Choroid plexus epithelial cell (primary cell): Measurements from ENCODE around the gene KCNJ11.

Experiments used
- DNase-seq: peaks from one replicate; pipeline ENCODE4 v3.0.0-alpha.2; 2010; ENCODE audit warnings: low read depth
- H3K4me3 ChIP-seq: 2 replicates; pipeline ENCODE4 v1.5.1; 2011; ENCODE audit warnings: low read depth, mild to moderate bottlenecking, control low read depth, low read length, moderate library complexity
- TF ChIP-seq, protein P1 (sequence below): conservative IDR thresholded peaks from 2 replicates; pipeline ENCODE4 v1.5.1; 2011; ENCODE audit warnings: low read depth, mild to moderate bottlenecking, control low read depth, inconsistent platforms, low read length, moderate library complexity

The KCNJ11 gene

DNA sequence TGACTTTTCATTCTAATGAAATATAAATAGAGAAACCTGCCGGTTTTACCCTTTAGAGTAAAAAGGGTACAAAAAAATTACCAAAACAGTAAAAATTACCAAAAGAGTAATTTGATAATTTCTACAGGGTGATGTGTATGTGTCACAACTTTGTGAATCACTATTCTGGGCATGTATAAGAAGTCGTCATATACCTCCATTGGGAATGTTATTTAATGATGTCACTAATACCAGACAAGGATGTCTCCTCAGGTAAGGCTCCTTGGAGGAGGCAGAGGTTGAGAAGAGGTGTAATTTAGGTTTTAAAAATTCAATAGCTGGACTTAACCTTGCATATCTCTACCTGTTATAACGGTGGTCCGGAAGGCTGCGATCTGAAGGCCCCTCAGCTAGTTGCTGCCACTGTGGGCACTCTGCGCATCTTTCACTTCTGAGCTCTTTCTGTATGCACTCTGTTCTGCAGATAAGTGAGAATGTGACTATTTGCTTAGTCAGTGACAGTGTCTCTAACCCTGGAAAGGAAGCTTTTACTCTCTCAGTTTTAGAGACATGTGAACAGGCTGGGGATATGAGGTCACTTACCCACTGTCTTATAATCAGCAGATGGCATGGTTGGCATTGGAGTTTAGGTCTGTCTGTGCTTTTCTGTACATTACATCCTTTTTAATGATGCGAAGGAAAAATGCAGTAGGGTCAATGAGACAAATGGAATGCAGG, 37.8 kb downstream of the KCNJ11 start:
- H3K4me3 ChIP-seq = no peak overlapping the region
- TF ChIP-seq, protein P1, sequence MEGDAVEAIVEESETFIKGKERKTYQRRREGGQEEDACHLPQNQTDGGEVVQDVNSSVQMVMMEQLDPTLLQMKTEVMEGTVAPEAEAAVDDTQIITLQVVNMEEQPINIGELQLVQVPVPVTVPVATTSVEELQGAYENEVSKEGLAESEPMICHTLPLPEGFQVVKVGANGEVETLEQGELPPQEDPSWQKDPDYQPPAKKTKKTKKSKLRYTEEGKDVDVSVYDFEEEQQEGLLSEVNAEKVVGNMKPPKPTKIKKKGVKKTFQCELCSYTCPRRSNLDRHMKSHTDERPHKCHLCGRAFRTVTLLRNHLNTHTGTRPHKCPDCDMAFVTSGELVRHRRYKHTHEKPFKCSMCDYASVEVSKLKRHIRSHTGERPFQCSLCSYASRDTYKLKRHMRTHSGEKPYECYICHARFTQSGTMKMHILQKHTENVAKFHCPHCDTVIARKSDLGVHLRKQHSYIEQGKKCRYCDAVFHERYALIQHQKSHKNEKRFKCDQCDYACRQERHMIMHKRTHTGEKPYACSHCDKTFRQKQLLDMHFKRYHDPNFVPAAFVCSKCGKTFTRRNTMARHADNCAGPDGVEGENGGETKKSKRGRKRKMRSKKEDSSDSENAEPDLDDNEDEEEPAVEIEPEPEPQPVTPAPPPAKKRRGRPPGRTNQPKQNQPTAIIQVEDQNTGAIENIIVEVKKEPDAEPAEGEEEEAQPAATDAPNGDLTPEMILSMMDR = no peak
- DNase-seq = no peak

DNA sequence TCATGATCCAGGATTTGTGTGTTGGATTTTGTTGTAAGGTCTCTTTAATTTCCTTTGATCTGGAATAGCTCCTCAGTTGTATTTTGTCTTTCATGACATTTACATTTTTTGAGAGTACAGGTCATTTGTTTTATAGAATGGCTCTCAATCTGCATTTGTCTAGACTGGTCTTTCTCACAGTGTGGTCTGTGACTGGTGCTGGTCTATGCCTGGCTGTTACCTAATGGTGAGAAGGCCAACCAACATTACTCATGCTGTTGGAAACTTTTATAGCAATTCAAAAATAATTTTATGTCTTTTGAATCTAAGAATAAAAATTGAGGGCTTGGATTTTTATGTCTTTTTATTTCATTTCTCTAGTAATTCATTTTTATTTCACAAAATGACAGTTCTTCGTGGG, 40.8 kb downstream of the KCNJ11 start:
- TF ChIP-seq, protein P1 = no peak

DNA sequence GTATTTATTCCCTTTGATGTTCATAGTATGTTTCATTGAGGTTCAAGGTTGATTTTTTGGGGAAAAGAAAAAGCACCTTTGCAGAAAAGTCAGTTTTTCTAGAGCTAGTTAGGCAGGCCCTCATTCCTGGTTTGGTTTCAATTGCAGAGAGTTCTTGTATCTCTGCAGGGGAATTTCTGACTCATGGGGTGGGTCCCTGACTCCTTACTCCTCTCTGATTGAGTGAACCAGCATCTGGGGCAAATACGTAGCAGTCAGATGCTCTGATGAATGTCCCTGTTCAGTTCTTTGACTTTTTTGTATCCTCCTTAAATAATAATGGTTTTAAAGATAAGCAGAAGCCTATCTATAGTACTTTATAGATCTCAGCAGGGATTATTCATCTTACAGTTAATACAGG, 44.6 kb downstream of the KCNJ11 start:
- peak; percentile 96 for DNase-seq
- no peak overlapping the region for H3K4me3 ChIP-seq
- TF ChIP-seq, protein P1 = no peak

More for the DNA sequence above, 40.8 kb downstream of the KCNJ11 start:
- no peak overlapping the region for H3K4me3 ChIP-seq
- no peak for DNase-seq

DNA sequence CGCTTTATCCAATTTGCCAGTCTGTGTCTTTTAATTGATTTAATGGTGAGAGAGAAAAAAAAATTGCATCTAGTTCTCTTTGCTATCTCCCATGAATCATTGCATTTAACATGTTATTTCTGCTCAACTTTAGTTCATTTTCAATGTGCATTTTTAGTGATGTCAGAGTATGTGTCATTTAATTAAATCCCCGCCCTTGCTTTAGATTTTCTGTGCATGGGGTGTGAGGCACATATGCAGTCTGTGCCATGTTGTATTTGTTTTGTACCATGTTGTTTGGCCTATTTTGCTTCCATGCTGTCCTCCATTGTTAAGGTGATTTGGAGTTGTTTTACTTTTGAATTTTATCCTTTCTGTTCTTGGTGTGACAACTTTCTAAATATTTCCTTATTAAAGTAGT, 45.2 kb downstream of the KCNJ11 start:
- TF ChIP-seq, protein P1 = no peak
- H3K4me3 ChIP-seq = no peak overlapping the region

More for the DNA sequence above, 45.2 kb downstream of the KCNJ11 start:
- DNase-seq = no peak
